Stimulated activated CD8-positive, alpha-beta memory T cell treated with anti-CD3 and anti-CD28 coated beads, Interleukin-12 subunit alpha, Interleukin-12 subunit beta, amount 100 ng/mL, for 1 hour (primary cell): Measurements from ENCODE around the gene GPR108.

Experiments
- DNase-seq: peaks from one replicate; pipeline ENCODE4 v3.0.0-alpha.2; 2020; ENCODE audit warnings: low read depth

GPR108 gene

GRCh38 chr19:6707011-6707657 lies 30.2 kb downstream of the GPR108 start:
- no peak for DNase-seq

GRCh38 chr19:6706633-6706958 lies 30.8 kb downstream of the GPR108 start:
- DNase-seq = no peak

- no peak for DNase-seq
Measured at GRCh38 chr19:6705931-6706632, 31.3 kb downstream of the GPR108 start.

- DNase-seq = no peak
Measured at GRCh38 chr19:6700586-6701316, 36.6 kb downstream of the GPR108 start.

- no peak for DNase-seq
Measured at GRCh38 chr19:6699935-6700334, 37.4 kb downstream of the GPR108 start.

- no peak for DNase-seq
Measured at GRCh38 chr19:6697291-6697690, 40.1 kb downstream of the GPR108 start.

- no peak for DNase-seq
Measured at GRCh38 chr19:6696239-6696820, 41.0 kb downstream of the GPR108 start.

- DNase-seq = no peak
Measured at GRCh38 chr19:6694147-6694815, 43.1 kb downstream of the GPR108 start.

- no peak for DNase-seq
Measured at GRCh38 chr19:6693681-6694080, 43.7 kb downstream of the GPR108 start.

GRCh38 chr19:6693056-6693471 lies 44.3 kb downstream of the GPR108 start:
- no peak for DNase-seq

- DNase-seq = no peak
Measured at GRCh38 chr19:6692027-6692426, 45.4 kb downstream of the GPR108 start.

- no peak for DNase-seq
Measured at GRCh38 chr19:6691342-6691741, 46.0 kb downstream of the GPR108 start.

- DNase-seq = no peak
Measured at GRCh38 chr19:6690160-6690885, 47.1 kb downstream of the GPR108 start.

GRCh38 chr19:6687114-6687513 lies 50.3 kb downstream of the GPR108 start:
- DNase-seq = no peak

GRCh38 chr19:6686628-6686975 lies 50.8 kb downstream of the GPR108 start:
- no peak for DNase-seq

- DNase-seq = no peak
Measured at GRCh38 chr19:6685962-6686627, 51.3 kb downstream of the GPR108 start.

GRCh38 chr19:6685482-6685881 lies 51.9 kb downstream of the GPR108 start:
- DNase-seq = no peak

GRCh38 chr19:6683971-6684370 lies 53.4 kb downstream of the GPR108 start:
- DNase-seq = no peak

- DNase-seq = no peak
Measured at GRCh38 chr19:6682607-6683128, 54.7 kb downstream of the GPR108 start.

GRCh38 chr19:6680141-6680540 lies 57.2 kb downstream of the GPR108 start:
- DNase-seq = no peak
